NOMO-1 (cell line): ENCODE results near the gene CD151.

ENCODE experiments used
- DNase-seq, 2 experiments: peaks; one replicate each; lab custom pipeline; 2025; ENCODE audit not compliant: unreplicated experiment in 2 of 2; lab: John Stamatoyannopoulos, UW

Gene CD151

GRCh38 chr11:841981-842369, 9.2 kb downstream of the CD151 start:
- DNase-seq, result no peak

DNA sequence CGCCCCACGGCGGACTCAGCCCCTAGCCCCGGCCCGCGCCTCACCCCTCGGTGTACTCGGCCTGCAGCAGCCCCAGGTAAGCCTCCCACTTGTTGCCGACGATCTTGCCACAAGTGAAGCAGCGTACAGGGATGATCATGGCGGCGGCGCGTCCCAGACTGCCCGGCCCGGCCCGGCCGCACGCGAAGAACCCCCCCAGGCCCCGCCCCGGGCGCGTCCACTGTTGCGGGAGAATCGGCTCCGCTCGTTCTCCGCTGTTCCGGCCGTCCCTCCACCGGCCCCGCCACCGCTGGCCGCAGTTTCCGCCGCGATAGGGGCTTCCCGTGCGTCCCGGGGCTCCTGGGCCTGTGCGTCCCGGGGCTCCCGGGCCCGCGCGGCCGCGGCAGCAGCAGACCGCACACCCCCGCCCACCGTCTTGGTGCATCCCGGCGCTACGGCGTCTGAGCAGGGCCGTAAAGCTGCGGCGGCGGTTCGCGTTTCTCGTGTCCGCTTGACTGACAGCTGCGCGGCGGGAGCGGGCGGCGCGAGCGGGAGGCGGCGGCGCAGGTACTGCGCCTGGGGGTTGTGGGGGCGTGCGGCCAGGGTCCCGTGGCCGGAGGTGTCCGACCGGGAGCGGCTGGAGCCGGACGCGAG, 9.7 kb downstream of the CD151 start, which contains the start of the genes POLR2L and TSPAN4:
TSS of gene POLR2L (minus strand) at position 160 of the 633 bp plus-strand sequence. CDS start at position 139, 21 bp downstream.
TSS of gene TSPAN4 (plus strand) at position 483 of the 633 bp plus-strand sequence. CDS start 7,453 bp downstream, outside the sequence.
- peak; percentile 76 to 87 for DNase-seq

DNA sequence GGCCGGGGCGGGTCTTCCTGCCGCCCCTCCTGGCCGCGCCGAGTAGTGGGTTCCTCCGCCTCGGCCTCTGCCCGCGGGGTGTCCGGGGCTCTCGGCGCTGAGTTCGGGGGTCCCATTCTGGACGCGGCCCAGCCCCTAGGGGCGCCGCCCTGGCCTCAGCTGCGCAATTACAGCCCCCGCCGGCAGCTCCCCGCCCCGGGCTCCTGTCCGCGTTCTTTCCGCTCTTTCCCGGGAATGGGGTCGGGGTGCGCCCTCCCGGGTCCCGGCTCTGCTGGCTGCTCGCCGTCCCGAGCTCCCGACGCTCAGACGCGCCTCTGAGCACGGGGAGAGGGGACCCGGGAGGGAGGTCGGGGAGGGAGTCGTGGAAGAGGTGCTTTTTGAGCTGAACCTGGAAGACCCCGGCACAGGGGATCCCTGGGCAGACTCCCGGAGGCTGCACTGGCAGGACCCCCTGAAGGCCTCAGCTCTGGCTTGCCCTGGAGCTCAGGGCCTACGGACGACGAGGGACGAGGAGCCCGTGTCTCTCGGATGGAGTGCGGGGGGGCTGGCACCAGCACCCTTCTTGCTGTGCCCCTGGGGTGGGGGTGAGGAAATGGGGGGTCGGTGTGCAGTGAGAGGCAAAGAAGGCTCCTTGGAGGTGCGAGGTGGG, 10.5 kb downstream of the CD151 start:
- DNase-seq, result no peak

- DNase-seq, result no peak
Observed at GRCh38 chr11:843818-844692, 11.3 kb downstream of the CD151 start.

GRCh38 chr11:844693-845644, 12.2 kb downstream of the CD151 start:
- no peak for DNase-seq

DNA sequence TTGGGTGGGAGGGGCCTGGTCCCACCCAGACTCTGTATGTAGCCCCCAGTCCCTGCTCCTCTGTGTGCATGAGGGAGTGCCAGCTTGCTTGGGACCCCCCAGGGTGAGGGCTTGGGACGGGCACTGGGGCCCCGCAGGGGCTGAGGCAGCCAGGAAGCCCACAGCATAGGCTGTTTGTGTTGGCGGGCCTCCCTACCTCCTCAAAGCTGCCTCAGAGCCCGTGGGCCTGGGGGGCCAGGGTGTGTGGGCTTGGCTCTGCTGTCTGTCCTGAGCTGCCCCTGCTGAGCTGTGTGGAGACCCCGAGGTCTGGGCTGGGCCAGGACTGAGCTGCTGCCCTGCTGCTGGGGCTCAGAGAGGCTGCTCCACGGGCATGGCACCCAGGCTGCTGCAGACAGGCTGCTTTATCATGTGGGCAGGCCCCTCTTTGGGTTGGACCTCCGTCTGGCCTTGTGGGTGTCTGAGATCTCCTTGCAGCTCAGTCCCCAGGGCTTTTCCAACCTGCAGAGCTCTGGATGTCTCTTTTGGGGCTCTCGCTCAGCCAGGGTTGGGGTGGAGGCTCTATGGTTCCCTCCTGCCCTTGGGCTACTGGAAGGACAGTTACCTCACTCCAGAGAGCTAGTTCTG, 13.2 kb downstream of the CD151 start:
- no peak for DNase-seq

GRCh38 chr11:846496-847098, 13.8 kb downstream of the CD151 start:
- no peak for DNase-seq

DNA sequence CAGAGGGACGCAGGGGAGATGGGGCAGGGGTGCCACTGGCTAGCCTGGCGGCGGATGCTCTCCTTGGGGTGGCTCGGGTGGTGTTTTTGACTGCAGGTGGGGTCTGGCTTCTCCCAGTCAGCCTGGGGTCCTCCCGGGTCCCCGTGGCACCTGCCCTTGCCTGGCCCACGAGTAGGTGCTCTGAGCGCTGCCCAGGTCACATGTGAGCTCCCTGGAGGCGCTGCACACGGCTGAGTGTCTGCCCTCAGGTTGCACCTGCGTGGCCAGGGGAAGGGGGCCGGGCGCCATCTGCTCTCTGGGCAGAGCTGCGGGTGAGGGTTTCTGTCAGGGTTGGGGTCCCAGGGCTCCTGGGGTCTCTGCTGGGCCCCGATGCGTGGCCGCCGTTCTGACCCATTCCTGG, 15.1 kb downstream of the CD151 start:
- DNase-seq, result no peak

DNA sequence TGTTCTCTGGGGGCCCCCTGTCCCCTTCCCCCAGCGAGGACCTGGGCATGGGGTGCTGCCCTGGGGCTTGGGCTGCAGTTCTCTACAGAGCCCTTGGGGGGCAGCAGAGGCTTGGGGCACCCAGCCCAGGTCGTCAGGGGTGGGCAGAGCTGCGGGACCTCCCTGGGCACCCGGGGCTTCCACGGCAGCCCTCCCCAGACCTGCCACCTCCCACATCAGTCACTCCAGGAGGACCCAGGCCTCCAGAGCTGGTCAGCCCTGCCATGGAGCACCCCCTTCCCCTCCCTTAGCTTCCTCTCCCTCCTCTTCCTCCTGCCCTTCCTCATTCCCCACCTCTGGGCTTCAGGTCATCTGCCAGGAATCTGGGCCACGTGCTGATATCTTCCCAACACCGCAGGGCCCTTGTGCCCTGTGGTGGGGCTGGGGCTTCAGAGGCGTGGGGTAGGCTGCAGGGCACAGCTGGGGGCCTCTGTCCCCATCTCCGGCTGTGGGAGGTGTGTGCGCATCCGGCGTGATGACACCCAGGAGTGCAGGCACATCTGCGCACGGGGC, 15.7 kb downstream of the CD151 start:
- peak; percentile 9 to 21 for DNase-seq

- no peak for DNase-seq
Observed at GRCh38 chr11:849104-849824, 16.5 kb downstream of the CD151 start.

- no peak for DNase-seq
Observed at GRCh38 chr11:849951-850774, 17.4 kb downstream of the CD151 start.

DNA sequence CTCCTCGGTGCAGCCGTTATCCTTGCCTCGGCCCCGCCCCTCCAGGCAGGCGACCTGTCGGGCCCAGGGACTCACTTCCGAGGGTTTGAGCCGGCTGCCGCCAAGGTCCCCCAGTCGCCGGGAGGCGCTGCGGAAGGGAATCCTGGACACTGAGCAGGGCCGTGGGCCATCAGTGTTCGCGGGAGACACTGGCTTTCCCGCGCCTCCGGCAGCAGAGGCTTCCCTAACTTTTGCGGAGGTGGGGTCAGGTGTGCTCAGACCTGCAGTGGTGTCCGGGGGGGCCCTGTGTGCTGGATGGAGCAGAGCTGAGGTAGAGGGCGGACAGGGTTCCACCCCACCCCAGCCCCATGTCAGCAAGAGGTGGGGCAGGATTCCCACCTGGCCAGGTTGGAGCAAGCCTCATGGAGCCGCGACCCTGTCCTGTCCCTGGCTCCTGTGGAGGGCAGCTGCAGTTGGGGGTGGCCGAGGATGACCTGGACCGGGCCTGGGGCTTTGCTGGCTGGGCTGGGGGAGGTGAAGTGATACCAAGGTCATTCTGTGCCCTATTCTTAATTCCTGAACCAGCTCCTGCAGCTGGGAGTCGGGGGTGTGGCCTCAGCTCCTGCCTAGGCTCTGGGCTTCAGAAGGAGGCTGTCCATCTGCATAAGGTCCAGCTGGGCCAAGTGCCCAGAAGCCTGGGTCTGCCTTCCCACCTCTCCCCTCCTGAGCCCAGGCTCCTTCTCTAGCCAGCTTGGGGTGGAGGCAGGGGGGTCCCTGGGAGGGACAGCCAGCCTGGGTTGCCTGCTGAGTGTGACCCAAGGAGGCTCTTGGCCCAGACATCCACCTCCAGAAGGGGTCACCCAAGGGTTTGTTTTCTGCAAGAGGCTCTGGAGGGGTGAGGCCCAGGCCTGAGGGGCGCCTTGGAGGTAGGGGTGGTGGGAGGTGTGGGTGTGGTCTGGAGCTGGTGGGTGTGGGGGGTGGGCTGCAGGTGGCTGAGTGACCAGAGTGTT, 18.3 kb downstream of the CD151 start:
- DNase-seq, result no peak

DNA sequence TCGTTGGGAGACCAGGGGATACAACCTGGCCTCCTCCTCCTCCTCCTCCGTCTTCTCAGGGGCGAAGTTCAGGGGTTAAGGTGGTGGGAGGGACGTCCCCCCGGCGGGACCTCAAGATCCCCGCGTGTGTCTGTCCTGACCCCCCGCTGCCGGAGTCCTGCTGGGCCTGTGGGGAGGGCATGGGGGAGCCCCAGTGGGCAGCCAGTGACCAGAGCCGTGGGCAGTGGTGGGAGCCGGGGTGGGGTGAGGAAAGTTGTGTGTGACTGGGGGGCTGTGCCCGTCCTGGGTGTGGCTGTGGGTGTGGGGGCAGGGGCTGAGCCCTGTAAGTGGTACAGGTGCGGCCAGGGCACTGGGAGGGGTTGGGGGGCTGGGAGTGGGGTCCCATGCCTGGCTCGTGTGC, 20.0 kb downstream of the CD151 start:
- DNase-seq, result no peak

DNA sequence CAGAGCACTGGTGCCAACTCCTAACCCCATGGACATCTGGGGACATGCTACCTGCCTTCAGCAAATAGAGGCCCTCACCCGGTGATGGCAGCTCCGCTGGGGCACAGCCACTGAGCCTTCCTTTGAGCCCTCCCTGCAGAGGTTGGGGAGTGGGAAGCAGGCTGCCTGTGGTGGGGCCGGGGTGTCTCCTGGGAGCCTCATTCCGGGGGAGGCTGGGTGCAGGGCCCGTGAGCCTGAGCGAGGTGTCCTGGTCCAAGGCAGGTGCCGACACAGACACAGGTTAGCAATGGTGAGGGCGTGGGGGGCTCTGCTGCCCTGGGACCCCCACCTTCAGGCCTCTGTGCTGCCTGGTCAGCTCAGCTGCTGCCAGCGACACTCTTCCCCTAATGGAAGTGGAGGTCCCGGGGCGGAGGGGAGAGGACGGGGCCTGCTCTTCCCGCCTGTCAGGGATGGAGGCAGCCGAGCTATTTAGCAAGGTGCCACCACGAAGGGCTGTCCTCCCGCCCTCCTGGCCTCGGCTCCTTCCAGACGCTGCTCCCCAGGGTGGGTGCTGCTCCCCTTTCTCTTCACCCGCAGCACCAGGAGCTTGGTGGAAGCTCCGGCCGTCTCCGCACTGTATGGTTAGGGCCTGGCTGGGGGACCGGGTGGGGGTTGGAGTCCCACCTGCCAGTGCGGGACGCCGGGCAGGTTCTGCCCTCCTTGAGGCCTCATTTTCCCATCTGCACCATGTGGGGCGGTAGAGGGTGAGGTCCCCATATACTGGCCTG, 21.1 kb downstream of the CD151 start:
- DNase-seq, result no peak

GRCh38 chr11:854601-855329, 22.0 kb downstream of the CD151 start:
- no peak for DNase-seq
